HCT116 (cell line): ENCODE measurements around the gene OSBPL10. TPM values are rescaled to one million over a fixed set of nuclear protein-coding genes. Genes with fewer than 3 reads are reported as not detected.

Experiments
- ATAC-seq: fragments of 200-7000 bp; cut with Tn5 transposase; 2 replicates; pipeline ENCODE4 v1.9.1; 2020; ENCODE audit warnings: mild to moderate bottlenecking, moderate library complexity
- BruUV-seq: library from RNA; stranded (reverse); fragments of 400-500 nt; replicated peaks from 2 replicates; lab custom pipeline; 2021; lab: Mats Ljungman, UMichigan
- CTCF ChIA-PET: fragments of 300-600 bp; sonication (Branson Sonifier 250); formaldehyde crosslinking; loops from one replicate; lab custom pipeline; 2021; ENCODE audit warnings: antibody characterized with exemption; lab: Charles Lee
- POLR2A ChIA-PET: fragments of 300-600, 350-600 bp; sonication (Branson Sonifier 250); formaldehyde crosslinking; loops from one replicate; lab custom pipeline; 2021; ENCODE audit warnings: antibody characterized with exemption; lab: Charles Lee
- RAD21 ChIA-PET, 2 experiments: fragments of 300-600 bp; sonication (Branson Sonifier 250); formaldehyde crosslinking; loops; one replicate each; lab custom pipeline; 2023; ENCODE audit warnings: low total read pairs in 2 of 2; ENCODE audit not compliant: uncharacterized antibody in 2 of 2, unreplicated experiment in 2 of 2, low non-redundant PET in 1 of 2; lab: Charles Lee
- DNase-seq: peaks from one replicate; pipeline ENCODE4 v3.0.0-alpha.2; 2010; ENCODE audit warnings: low read depth, low spot score
- H2AFZ ChIP-seq: fragments of 200-600 bp; shearing (Covaris generic), sonication (generic); 2 replicates; pipeline ENCODE4 v1.6.1; 2017; ENCODE audit warnings: low read depth, mixed run types, mixed read lengths, antibody characterized with exemption, low read length; ENCODE audit not compliant: poor library complexity, severe bottlenecking
- H3K27ac ChIP-seq: 2 replicates; pipeline ENCODE4 v1.5.1; 2012; ENCODE audit warnings: low read depth, low read length
- H3K27me3 ChIP-seq: fragments of 200-600 bp; sonication (generic); 2 replicates; pipeline ENCODE4 v1.6.1; 2016; ENCODE audit warnings: mixed run types, low read length, mixed read lengths; ENCODE audit not compliant: insufficient read depth
- H3K36me3 ChIP-seq, 2 experiments: fragments of 200-500 bp in 1 of 2; fragments of 200-600 bp in 1 of 2; sonication (Bioruptor generic) in 1 of 2; sonication (generic) in 1 of 2; 2 replicates each; pipeline versions ENCODE4 v1.5.1 to v1.6.1; 2014 to 2016; ENCODE audit warnings: low read length in 2 of 2, inconsistent platforms in 1 of 2, mixed read lengths in 1 of 2, mixed run types in 1 of 2; ENCODE audit not compliant: insufficient read depth in 2 of 2, control insufficient read depth in 1 of 2
- H3K4me1 ChIP-seq, 2 experiments: fragments of 200-600 bp in 1 of 2; sonication (generic) in 1 of 2; 2 replicates each; pipeline versions ENCODE4 v1.5.1 to v1.6.1; 2012 to 2017; ENCODE audit warnings: low read length in 2 of 2, inconsistent platforms in 1 of 2, mild to moderate bottlenecking in 1 of 2, mixed read lengths in 1 of 2, mixed run types in 1 of 2, moderate library complexity in 1 of 2; ENCODE audit not compliant: insufficient read depth in 2 of 2, control insufficient read depth in 1 of 2
- H3K4me2 ChIP-seq: fragments of 200-600 bp; sonication (generic); 2 replicates; pipeline ENCODE4 v1.6.1; 2017; ENCODE audit warnings: mixed run types, low read length, mixed read lengths
- H3K4me3 ChIP-seq, 2 experiments: fragments of 200-600 bp in 1 of 2; sonication (generic) in 1 of 2; replicated peaks in 1 of 2; 2 replicates each; pipeline ENCODE4 v1.5.1; 2011 to 2016; ENCODE audit warnings: low read length in 2 of 2, control low read depth in 1 of 2, low read depth in 1 of 2, mild to moderate bottlenecking in 1 of 2, mixed read lengths in 1 of 2, mixed run types in 1 of 2
- H3K79me2 ChIP-seq: fragments of 200-600 bp; sonication (generic); 2 replicates; pipeline ENCODE4 v1.6.1; 2017; ENCODE audit warnings: mild to moderate bottlenecking, mixed run types, low read length, moderate library complexity, mixed read lengths; ENCODE audit not compliant: insufficient read depth
- H3K9ac ChIP-seq: fragments of 200-600 bp; sonication (generic); 2 replicates; pipeline ENCODE4 v1.6.1; 2016; ENCODE audit warnings: low read length, mixed read lengths
- H3K9me2 ChIP-seq: fragments of 200-600 bp; sonication (generic), shearing (Covaris generic); 2 replicates; pipeline ENCODE4 v1.6.1; 2017; ENCODE audit warnings: mixed run types, mild to moderate bottlenecking, moderate library complexity; ENCODE audit not compliant: insufficient read depth
- H3K9me3 ChIP-seq, 2 experiments: fragments of 200-500 bp in 1 of 2; fragments of 200-600 bp in 1 of 2; sonication (Bioruptor generic) in 1 of 2; sonication (generic) in 1 of 2; 2 replicates each; pipeline ENCODE4 v1.6.1; 2014 to 2017; ENCODE audit warnings: low read length in 2 of 2, mixed read lengths in 2 of 2, inconsistent platforms in 1 of 2, low read depth in 1 of 2, mild to moderate bottlenecking in 1 of 2, mixed run types in 1 of 2, moderate library complexity in 1 of 2; ENCODE audit not compliant: control insufficient read depth in 1 of 2, insufficient read depth in 1 of 2
- H4K20me1 ChIP-seq: fragments of 200-600 bp; sonication (generic), shearing (Covaris generic); 2 replicates; pipeline ENCODE4 v1.6.1; 2017; ENCODE audit warnings: mixed run types, mild to moderate bottlenecking, moderate library complexity; ENCODE audit not compliant: insufficient read depth
- ATF3 ChIP-seq: IDR thresholded peaks from 2 replicates; pipeline ENCODE4 v1.6.1; 2012
- CEBPB ChIP-seq: IDR thresholded peaks from 2 replicates; pipeline ENCODE4 v1.6.1; 2012; ENCODE audit warnings: low read depth
- EGR1 ChIP-seq: IDR thresholded peaks from 2 replicates; pipeline ENCODE4 v1.6.1; 2012; ENCODE audit warnings: low read depth
- ELF1 ChIP-seq: IDR thresholded peaks from 2 replicates; pipeline ENCODE4 v1.6.1; 2012; ENCODE audit warnings: low read depth, borderline replicate concordance
- FOSL1 ChIP-seq: IDR thresholded peaks from 2 replicates; pipeline ENCODE4 v1.6.1; 2012; ENCODE audit warnings: low read depth
- JUND ChIP-seq: IDR thresholded peaks from 2 replicates; pipeline ENCODE4 v1.6.1; 2012
- MAX ChIP-seq: IDR thresholded peaks from 2 replicates; pipeline ENCODE4 v1.6.1; 2012
- POLR2A ChIP-seq: IDR thresholded peaks from 2 replicates; pipeline ENCODE4 v1.7.0; 2011; ENCODE audit warnings: borderline replicate concordance; ENCODE audit not compliant: insufficient read depth, insufficient read length; ENCODE audit errors: extremely low read depth
- POLR2AphosphoS5 ChIP-seq: IDR thresholded peaks from 2 replicates; pipeline ENCODE4 v1.6.1; 2011; ENCODE audit warnings: mild to moderate bottlenecking, low read depth, low read length, moderate library complexity
- SIN3A ChIP-seq: IDR thresholded peaks from 2 replicates; pipeline ENCODE4 v1.6.1; 2012; ENCODE audit warnings: low read depth
- SP1 ChIP-seq: IDR thresholded peaks from 2 replicates; pipeline ENCODE4 v1.6.1; 2012; ENCODE audit warnings: low read depth
- TCF7L2 ChIP-seq: IDR thresholded peaks from 2 replicates; pipeline ENCODE4 v1.7.0; 2011; ENCODE audit warnings: borderline replicate concordance, inconsistent platforms; ENCODE audit not compliant: insufficient read depth, insufficient read length; ENCODE audit errors: extremely low read depth
- ZFX ChIP-seq: fragments of 450-650 bp; IDR thresholded peaks from 2 replicates; pipeline ENCODE4 v1.6.1; 2017
- ZNF274 ChIP-seq: fragments of 200-500 bp; sonication (Bioruptor generic); IDR thresholded peaks from 2 replicates; pipeline ENCODE4 v1.6.1; 2014; ENCODE audit warnings: mild to moderate bottlenecking, low read depth, low read length, inconsistent platforms
- intact Hi-C: fragments of 100-400 bp; cut with micrococcal nuclease; formaldehyde crosslinking; loops from 2 replicates; pipeline ENCODE4 v1.10.0; 2022
- total RNA-seq: library from RNA; stranded (reverse); gene quantifications from one replicate; pipeline ENCODE4 v1.2.1, GENCODE V29; 2021; ENCODE audit not compliant: unreplicated experiment
- TF ChIP-seq, protein P1 (sequence below): IDR thresholded peaks from 2 replicates; pipeline ENCODE4 v1.6.1; 2011; ENCODE audit warnings: mild to moderate bottlenecking, low read length, moderate library complexity; ENCODE audit not compliant: insufficient replicate concordance; ENCODE audit errors: extremely low read depth
- TF ChIP-seq, protein P2 (sequence below): IDR thresholded peaks from 2 replicates; pipeline ENCODE4 v1.6.1; 2012; ENCODE audit warnings: low read depth

Gene OSBPL10
- total RNA-seq, 1 experiment from 2014 or later = 25.8 TPM

- no peak overlapping the region for H2AFZ ChIP-seq
- H3K4me2 ChIP-seq = no peak overlapping the region
- TF ChIP-seq MAX = no peak
- no peak for TF ChIP-seq TCF7L2
- no peak for TF ChIP-seq ZNF274
- no peak for TF ChIP-seq JUND
- TF ChIP-seq SIN3A = no peak
- TF ChIP-seq EGR1 = no peak
- TF ChIP-seq, protein P1, sequence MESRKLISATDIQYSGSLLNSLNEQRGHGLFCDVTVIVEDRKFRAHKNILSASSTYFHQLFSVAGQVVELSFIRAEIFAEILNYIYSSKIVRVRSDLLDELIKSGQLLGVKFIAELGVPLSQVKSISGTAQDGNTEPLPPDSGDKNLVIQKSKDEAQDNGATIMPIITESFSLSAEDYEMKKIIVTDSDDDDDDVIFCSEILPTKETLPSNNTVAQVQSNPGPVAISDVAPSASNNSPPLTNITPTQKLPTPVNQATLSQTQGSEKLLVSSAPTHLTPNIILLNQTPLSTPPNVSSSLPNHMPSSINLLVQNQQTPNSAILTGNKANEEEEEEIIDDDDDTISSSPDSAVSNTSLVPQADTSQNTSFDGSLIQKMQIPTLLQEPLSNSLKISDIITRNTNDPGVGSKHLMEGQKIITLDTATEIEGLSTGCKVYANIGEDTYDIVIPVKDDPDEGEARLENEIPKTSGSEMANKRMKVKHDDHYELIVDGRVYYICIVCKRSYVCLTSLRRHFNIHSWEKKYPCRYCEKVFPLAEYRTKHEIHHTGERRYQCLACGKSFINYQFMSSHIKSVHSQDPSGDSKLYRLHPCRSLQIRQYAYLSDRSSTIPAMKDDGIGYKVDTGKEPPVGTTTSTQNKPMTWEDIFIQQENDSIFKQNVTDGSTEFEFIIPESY = no peak
- no peak for TF ChIP-seq POLR2A
- TF ChIP-seq, protein P2, sequence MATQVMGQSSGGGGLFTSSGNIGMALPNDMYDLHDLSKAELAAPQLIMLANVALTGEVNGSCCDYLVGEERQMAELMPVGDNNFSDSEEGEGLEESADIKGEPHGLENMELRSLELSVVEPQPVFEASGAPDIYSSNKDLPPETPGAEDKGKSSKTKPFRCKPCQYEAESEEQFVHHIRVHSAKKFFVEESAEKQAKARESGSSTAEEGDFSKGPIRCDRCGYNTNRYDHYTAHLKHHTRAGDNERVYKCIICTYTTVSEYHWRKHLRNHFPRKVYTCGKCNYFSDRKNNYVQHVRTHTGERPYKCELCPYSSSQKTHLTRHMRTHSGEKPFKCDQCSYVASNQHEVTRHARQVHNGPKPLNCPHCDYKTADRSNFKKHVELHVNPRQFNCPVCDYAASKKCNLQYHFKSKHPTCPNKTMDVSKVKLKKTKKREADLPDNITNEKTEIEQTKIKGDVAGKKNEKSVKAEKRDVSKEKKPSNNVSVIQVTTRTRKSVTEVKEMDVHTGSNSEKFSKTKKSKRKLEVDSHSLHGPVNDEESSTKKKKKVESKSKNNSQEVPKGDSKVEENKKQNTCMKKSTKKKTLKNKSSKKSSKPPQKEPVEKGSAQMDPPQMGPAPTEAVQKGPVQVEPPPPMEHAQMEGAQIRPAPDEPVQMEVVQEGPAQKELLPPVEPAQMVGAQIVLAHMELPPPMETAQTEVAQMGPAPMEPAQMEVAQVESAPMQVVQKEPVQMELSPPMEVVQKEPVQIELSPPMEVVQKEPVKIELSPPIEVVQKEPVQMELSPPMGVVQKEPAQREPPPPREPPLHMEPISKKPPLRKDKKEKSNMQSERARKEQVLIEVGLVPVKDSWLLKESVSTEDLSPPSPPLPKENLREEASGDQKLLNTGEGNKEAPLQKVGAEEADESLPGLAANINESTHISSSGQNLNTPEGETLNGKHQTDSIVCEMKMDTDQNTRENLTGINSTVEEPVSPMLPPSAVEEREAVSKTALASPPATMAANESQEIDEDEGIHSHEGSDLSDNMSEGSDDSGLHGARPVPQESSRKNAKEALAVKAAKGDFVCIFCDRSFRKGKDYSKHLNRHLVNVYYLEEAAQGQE = no peak
- TF ChIP-seq ATF3 = no peak
- TF ChIP-seq SP1 = no peak
- TF ChIP-seq FOSL1 = no peak
- TF ChIP-seq ZFX = no peak
- no peak for TF ChIP-seq POLR2AphosphoS5
- no peak for TF ChIP-seq CEBPB
- TF ChIP-seq ELF1 = no peak
- TF ChIP-seq, all 23 proteins: peak for 0
- ATAC-seq = no peak
- Histone ChIP-seq H3K79me2 (no peaks in the 10 kb centered on the region), H3K9ac (no peak overlapping the region), H4K20me1 (no peaks in the 10 kb centered on the region), H3K36me3 (no peaks in the 10 kb centered on the region), H3K9me2 (no peaks in the 10 kb centered on the region), H3K27ac (no peak overlapping the region), H3K9me3 (no peaks in the 10 kb centered on the region), H3K4me1 (no peaks in the 10 kb centered on the region), H3K27me3 (no peaks in the 10 kb centered on the region), H3K4me3 (no peak overlapping the region)
- ChIA-PET POLR2A (no interaction called here), CTCF (no interaction called here), RAD21 (no interaction called here)
- intact Hi-C loops = no loop called here
- no peak for DNase-seq
- BruUV-seq = no TSS peak
Observed at GRCh38 chr3:31793821-31794220, 187.2 kb downstream of the OSBPL10 start.
